CD1c-positive myeloid dendritic cell (primary cell): ENCODE data around the gene FKRP.
"Not testable (repeated sequence)": the region's sequence is repeated elsewhere in the genome, so short reads cannot be mapped to it uniquely, and the experiment has no call there.

ENCODE experiments used
- DNase-seq: peaks from one replicate; pipeline ENCODE4 v3.0.0-alpha.2; 2016; ENCODE audit errors: extremely low spot score

FKRP gene

DNA sequence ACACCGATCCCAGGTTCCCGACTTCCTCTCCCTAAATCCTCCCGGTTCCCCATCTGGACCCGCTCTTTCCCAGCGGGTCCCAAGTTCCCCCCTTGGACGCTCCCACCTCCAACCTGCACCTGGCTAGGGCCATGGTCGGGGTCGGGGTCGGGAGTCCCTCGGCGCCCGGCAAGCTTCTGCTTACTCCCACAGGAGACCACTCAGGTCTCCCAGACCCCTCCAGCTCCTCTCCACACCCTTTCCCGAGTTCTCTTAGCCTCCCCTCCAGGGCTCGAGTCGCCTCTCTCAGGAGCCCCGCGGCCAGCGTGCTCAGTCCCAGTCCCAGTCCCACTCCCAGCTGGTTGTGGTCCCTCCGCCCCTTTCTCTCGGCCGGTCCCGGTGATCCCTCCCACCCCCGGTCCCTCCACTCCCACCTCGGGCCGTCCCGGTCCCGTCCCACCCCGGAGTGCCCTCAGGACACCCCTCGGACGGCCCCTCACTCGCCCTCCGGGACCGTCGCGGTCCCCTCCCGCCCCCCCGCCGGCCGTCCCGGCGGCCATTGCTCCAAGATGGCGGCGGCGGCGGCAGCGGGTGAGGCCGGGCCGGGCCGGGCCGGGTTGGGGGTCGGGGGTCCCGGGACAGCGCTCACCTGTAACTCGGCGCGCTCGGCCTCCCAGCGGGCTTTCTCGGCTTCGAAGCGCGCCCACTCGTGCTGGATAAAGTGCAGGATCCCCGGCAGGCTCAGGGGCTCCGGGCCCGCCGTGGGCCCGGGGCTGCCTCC is at the start of gene FKRP:
TSS of gene FKRP (plus strand) at position 537 of the 760 bp plus-strand sequence. CDS start 9,394 bp downstream, outside the sequence.
- DNase-seq: no peak

- DNase-seq: no peak
Observed at GRCh38 chr19:46696866-46697203, 49.0 kb upstream of the FKRP start.

- DNase-seq: no peak
Observed at GRCh38 chr19:46697204-46697960, 48.5 kb upstream of the FKRP start.

GRCh38 chr19:46698395-46699321 is 47.2 kb upstream of the FKRP start:
- no peak for DNase-seq

GRCh38 chr19:46700704-46701103 is 45.2 kb upstream of the FKRP start:
- DNase-seq: no peak

DNA sequence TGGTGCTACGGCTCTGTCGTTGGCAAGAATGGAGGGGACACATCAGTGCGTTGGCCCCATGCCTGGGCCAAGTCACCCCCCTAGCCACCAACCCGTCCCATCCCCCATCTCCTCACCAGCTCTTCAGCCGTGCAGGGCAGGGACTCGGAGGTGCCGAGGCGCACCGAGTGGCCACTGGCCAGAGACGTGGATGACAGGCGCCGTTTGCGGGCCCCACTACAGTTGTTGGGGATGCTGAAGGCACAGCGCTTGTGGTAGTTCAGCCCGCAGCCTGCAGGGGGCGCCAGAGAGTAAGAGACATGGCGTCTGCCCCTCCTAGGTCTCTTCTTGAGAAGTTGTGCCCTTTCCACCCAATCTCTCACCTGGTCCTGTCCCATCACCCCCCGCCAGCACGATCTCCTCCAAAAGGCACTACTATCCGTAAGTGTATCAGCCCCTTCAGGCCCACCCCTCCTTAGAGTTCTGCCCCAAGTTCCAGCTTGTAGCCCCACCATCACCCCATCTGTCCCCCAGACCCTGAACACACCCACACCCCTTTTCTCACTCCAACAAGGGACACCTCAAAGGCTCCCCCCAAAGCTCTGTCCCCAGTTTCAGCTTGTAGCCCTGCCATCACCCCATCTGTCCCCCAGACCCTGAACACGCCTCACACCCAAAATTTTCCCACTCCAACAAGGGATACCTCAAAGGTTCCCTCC is 41.3 kb upstream of the FKRP start:
- DNase-seq: peak; percentile 87

- DNase-seq: no peak
Observed at GRCh38 chr19:46710687-46711086, 35.2 kb upstream of the FKRP start.

DNA sequence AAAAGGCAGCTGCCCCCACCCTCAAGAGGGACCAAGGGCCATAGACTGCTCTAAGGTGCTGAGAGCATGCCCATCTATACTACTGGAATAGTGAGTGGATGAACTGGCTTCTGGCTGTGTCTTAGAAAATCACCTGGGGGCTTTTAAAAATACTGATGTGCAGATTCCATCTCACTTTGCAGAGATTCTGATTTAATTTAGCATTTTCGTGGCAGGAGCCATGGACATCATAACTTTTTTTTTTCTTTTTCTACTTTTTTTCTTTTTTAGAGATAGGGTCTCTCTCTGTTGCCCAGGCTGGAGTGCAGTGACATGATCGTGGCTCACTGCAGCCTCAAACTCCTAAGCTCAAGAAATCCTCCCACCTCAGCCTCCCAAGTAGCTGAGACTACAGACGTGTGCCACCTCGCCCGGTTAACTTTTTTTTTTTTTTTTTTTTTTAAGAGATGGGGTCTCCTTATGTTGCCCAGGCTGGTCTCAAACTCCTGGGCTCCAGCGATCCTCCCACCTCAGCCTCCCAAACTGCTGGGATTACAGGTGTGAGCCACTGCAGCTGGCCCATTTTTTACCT is 33.0 kb upstream of the FKRP start:
- not testable (repeated sequence) for DNase-seq

DNA sequence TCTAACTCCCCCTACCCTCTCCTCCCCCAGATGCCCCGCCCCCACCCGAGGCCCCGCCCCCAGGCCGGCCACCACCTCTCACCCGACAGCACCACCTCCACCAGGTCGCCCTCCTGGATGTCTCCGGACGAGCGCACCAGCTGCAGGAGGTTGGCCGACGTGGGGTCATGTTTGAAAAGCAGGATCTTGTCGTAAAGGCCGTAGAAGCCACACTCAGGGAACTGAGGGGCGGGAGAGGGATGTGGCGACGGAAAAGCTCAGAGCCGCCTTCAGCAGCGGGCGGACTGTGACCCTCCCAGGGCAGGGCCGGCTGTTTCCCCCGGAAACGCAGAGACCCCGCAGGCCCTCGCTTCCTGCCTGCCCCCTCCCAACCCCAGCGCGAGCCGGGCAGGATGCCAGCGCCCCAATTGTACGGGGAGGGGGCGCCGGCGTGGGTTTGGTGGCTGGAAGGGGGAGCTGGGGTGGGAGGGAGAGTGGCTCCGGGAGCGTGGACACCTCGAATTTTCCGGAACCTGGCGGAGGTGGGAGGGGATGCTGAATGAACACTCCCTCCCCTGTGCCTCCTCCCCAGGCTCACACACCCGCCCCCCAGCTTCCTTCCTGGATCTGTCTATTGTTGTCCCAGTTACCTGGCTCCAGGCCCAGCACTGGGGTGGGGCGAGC is 31.9 kb upstream of the FKRP start:
- peak; percentile 55 for DNase-seq

- DNase-seq: peak; percentile 38
Observed at GRCh38 chr19:46714444-46715106, 31.3 kb upstream of the FKRP start.

DNA sequence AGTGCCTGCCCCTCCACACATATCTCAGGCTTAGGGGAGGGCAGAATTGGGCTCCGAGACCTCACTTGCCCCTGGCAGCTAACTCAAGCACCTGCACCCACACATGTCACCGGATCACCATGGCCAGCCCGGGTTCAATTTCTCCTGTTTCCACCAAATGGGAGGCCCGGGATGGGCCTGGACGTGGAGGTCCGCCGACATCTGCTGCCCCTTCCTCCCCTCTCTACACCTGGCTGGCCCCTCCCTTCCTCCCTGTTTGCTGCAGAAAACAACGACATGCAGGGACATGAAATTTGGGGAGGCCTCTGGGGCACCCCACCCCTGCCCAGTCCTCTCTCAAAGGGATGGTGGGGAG is 30.3 kb upstream of the FKRP start:
- DNase-seq: no peak

GRCh38 chr19:46715975-46716671 is 29.7 kb upstream of the FKRP start:
- no peak for DNase-seq

DNA sequence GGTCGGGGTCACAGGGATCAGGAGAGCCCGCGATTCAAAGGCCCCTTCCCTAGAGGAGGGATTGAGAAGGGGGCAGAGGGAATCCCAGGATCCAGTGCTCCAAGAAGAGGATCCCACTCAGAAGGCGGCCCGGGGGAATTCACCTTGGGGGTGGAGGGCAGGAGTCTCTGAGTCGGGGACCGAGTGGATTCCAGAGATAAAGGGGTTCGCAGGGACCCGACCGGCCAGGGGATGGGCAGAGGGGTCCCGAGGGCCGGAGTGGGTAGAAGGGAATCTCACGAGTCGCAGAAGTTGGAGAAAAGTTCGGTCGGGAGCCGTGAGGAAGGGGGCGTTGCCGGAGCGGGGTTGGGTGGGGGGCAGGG is 29.2 kb upstream of the FKRP start:
- DNase-seq: no peak

- DNase-seq: peak; percentile 83
Observed at GRCh38 chr19:46717034-46717715, 28.7 kb upstream of the FKRP start, which contains the start of gene PRKD2. Gene PRKD2 (minus strand): TSS chr19:46717114. CDS start chr19:46716370, 744 bp downstream.

GRCh38 chr19:46717716-46718143 is 28.1 kb upstream of the FKRP start:
- DNase-seq: no peak

- DNase-seq: peak; percentile 55
Observed at GRCh38 chr19:46718157-46718933, 27.5 kb upstream of the FKRP start.

DNA sequence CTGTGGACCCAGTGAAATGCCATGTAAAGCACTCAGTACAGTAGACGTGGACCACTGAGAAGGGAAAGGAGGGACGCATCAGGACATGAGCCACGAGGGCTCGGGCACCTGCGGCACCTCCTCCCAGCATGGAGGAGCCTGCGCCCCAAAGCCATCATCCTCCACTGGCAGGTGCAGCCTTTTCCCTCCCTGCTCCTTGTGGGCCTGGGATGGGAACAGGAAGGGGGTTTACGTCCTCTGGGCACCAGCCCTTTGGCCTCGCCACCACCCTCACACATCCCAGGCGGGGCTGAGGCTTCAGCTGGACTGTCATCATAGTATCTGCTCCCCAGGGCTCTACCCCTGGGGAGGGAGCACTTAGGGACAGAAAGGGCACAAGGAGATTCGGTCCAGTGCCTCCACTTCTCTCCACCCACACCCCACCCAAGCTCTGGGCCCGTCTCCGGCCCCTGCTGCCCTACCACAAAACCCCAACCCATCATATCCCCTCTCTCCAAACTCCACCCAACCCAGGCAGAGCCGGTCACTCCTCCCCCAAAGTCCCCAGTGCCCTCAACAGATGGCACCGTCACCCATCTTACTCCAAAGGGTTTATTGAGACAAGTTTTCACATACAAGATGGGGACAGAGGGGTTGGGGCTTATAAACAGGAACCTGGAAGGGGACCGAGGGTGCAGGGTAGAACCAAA is 26.8 kb upstream of the FKRP start:
- DNase-seq: no peak
